B cell (primary cell): ENCODE measurements around the gene PRKCH. TPM values are rescaled to one million over a fixed set of nuclear protein-coding genes. Genes with fewer than 3 reads are reported as not detected.

Experiments used
- ATAC-seq: fragments of 200-7000 bp; cut with Tn5 transposase; one replicate; pipeline ENCODE4 v1.10.0; 2021; ENCODE audit warnings: low read depth, mild to moderate bottlenecking, moderate number of reproducible peaks, moderate library complexity
- CTCF ChIA-PET: fragments of 350-600 bp; sonication (Branson Sonifier 250); formaldehyde crosslinking; loops from one replicate; lab custom pipeline; 2021; ENCODE audit warnings: antibody characterized with exemption, inconsistent platforms; lab: Charles Lee
- POLR2A ChIA-PET: fragments of 350-600 bp; sonication (Branson Sonifier 250); formaldehyde crosslinking; loops from one replicate; lab custom pipeline; 2021; ENCODE audit warnings: antibody characterized with exemption; lab: Charles Lee
- DNase-seq: peaks from one replicate; pipeline ENCODE4 v3.0.0; 2013
- H2AFZ ChIP-seq: 2 replicates; pipeline ENCODE4 v1.6.1; 2012; ENCODE audit warnings: mild to moderate bottlenecking, low read depth, low read length; ENCODE audit not compliant: insufficient read depth, poor library complexity, severe bottlenecking
- H3K27ac ChIP-seq, 2 donors: 1 replicate in 1 of 2; 2 replicates in 1 of 2; pipeline ENCODE4 v1.5.1; 2012 to 2013; ENCODE audit warnings: low read length in 2 of 2, mild to moderate bottlenecking in 2 of 2, moderate library complexity in 1 of 2
- H3K27me3 ChIP-seq, 4 experiments: fragments of 200-600 bp in 1 of 4; sonication (generic) in 1 of 4; replicated peaks in 1 of 4; 1 replicate in 2 of 4; 2 replicates in 2 of 4; pipeline versions ENCODE4 v1.6.1 to v1.7.0; 2013 to 2016; ENCODE audit warnings: low read length in 3 of 4, mild to moderate bottlenecking in 2 of 4, mixed read lengths in 1 of 4, moderate library complexity in 1 of 4; ENCODE audit not compliant: insufficient read depth in 4 of 4, control insufficient read depth in 3 of 4; ENCODE audit errors: control extremely low read depth in 1 of 4
- H3K36me3 ChIP-seq, 2 experiments: replicated peaks in 1 of 2; 1 replicate in 1 of 2; 2 replicates in 1 of 2; pipeline versions ENCODE4 v1.6.1 to v1.7.1; 2013; ENCODE audit warnings: low read length in 1 of 2; ENCODE audit not compliant: insufficient read depth in 2 of 2, control insufficient read depth in 1 of 2; ENCODE audit errors: control extremely low read depth in 1 of 2, extremely low read depth in 1 of 2
- H3K4me1 ChIP-seq, 2 donors: fragments of 200-600 bp in 1 of 2; sonication (generic) in 1 of 2; 1 replicate in 1 of 2; 2 replicates in 1 of 2; pipeline versions ENCODE4 v1.5.1 to v1.6.1; 2013 to 2017; ENCODE audit warnings: low read length in 2 of 2; ENCODE audit not compliant: control insufficient read depth in 2 of 2, insufficient read depth in 2 of 2
- H3K4me2 ChIP-seq: replicated peaks from 2 replicates; pipeline ENCODE3; 2012; ENCODE audit warnings: mild to moderate bottlenecking, low read depth, low read length; ENCODE audit not compliant: poor library complexity, severe bottlenecking
- H3K4me3 ChIP-seq, 5 experiments: fragments of 200-600 bp in 1 of 5; sonication (generic) in 1 of 5; 1 replicate in 3 of 5; 2 replicates in 2 of 5; pipeline versions ENCODE4 v1.5.1 to v1.7.0; 2011 to 2016; ENCODE audit warnings: low read length in 4 of 5, mild to moderate bottlenecking in 4 of 5, low read depth in 2 of 5, control low read depth in 1 of 5, moderate library complexity in 1 of 5; ENCODE audit not compliant: insufficient read depth in 1 of 5; ENCODE audit errors: control extremely low read depth in 1 of 5, extremely low read depth in 1 of 5
- H3K79me2 ChIP-seq: fragments of 200-600 bp; sonication (generic); one replicate; pipeline ENCODE4 v1.6.0; 2016; ENCODE audit warnings: low read length; ENCODE audit not compliant: control insufficient read depth, insufficient read depth
- H3K9ac ChIP-seq: fragments of 200-600 bp; sonication (generic); 2 replicates; pipeline ENCODE4 v1.6.1; 2017; ENCODE audit warnings: mild to moderate bottlenecking, low read length, moderate library complexity
- H3K9me3 ChIP-seq, 3 donors: one replicate each; pipeline versions ENCODE4 v1.6.1 to v1.7.1; 2013; ENCODE audit warnings: low read length in 2 of 3; ENCODE audit not compliant: control insufficient read depth in 2 of 3, insufficient read depth in 1 of 3; ENCODE audit errors: control extremely low read depth in 1 of 3
- H4K20me1 ChIP-seq: 2 replicates; pipeline ENCODE4 v1.6.0; 2012; ENCODE audit warnings: mild to moderate bottlenecking, low read length; ENCODE audit not compliant: insufficient read depth, control insufficient read depth, poor library complexity, severe bottlenecking
- H3K27ac Mint-ChIP-seq: one replicate; pipeline ENCODE4 v1.8.0; 2021; ENCODE audit warnings: mixed read lengths
- H3K27me3 Mint-ChIP-seq: one replicate; pipeline ENCODE4 v1.8.0; 2021; ENCODE audit warnings: mixed read lengths
- H3K4me1 Mint-ChIP-seq: one replicate; pipeline ENCODE4 v1.8.0; 2021; ENCODE audit warnings: mixed read lengths
- H3K4me3 Mint-ChIP-seq: one replicate; pipeline ENCODE4 v1.8.0; 2021; ENCODE audit warnings: mixed read lengths
- H3K9me3 Mint-ChIP-seq: one replicate; pipeline ENCODE4 v1.8.0; 2022; ENCODE audit warnings: mixed read lengths; ENCODE audit not compliant: insufficient read depth
- EZH2 ChIP-seq: IDR thresholded peaks from 2 replicates; pipeline ENCODE4 v1.6.1; 2012; ENCODE audit warnings: borderline replicate concordance, low read depth, mild to moderate bottlenecking, moderate library complexity, low read length; ENCODE audit not compliant: insufficient read depth, poor library complexity, severe bottlenecking
- WGBS: methylation state at CpG from one replicate; pipeline ENCODE4 v1.1.5; 2013; ENCODE audit warnings: missing lambda C conversion rate; ENCODE audit not compliant: insufficient coverage; 5-methylcytosine and 5-hydroxymethylcytosine counted together
- intact Hi-C: fragments of 100-400 bp; cut with micrococcal nuclease; formaldehyde crosslinking; loops from one replicate; pipeline ENCODE4 v1.10.0; 2022
- polyA plus RNA-seq: library from polyadenylated mRNA; depleted of rRNA; stranded (reverse); fragments of >200 nt; gene quantifications from 2 replicates; pipeline ENCODE4 v1.2.3, GENCODE V29; 2012
- total RNA-seq, 2 donors: library from RNA; stranded (reverse); fragments of 120-200 nt in 1 of 2; gene quantifications; 1 replicate in 1 of 2; 2 replicates in 1 of 2; pipeline versions ENCODE4 v1.2.3 to v1.2.4, GENCODE V29; 2013 to 2022
- TF ChIP-seq, protein P1 (sequence below): fragments of 200-600 bp; IDR thresholded peaks from one replicate; pipeline ENCODE4 v1.8.0; 2022; ENCODE audit warnings: antibody characterized with exemption, mild to moderate bottlenecking

The PRKCH gene
- total and polyA plus RNA-seq, 2 donors (not counting 1 experiment from before 2014, with no cell fraction given): 2.0 to 5.0 TPM

DNA sequence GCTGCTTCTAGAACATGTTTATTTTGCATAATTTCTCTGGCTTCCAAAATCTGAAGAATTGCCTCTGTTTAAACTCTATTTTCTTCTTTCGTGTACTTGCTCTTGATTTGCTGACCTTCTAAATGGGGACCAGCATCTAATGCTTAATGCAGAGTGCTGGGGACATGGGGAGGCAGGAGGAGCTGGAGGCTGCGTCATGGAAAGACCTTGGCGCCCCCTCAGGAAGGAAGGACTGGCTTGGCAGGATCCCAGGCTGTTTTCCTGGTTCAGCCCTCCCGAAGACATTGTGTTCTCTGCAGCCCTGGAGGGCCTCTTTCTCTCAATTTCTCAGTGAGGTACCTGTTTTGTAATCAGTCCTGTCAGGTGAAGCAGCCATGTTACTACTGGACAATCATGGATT is 5.5 kb downstream of the PRKCH start:
- Mint-ChIP-seq H3K27ac (no peak overlapping the region), H3K27me3 (peaks cover 10% of the 10 kb centered on the region), H3K4me1 (peaks cover 23% of the 10 kb centered on the region), H3K9me3 (no peaks in the 10 kb centered on the region), H3K4me3 (no peak overlapping the region)
- DNase-seq: no peak
- Histone ChIP-seq H3K4me1 (peaks cover 17 to 27% of the 10 kb centered on the region in 2 donors), H3K9me3 (peaks cover 0 to 5% (median 0%) of the 10 kb centered on the region in 3 donors), H3K4me3 (no peak overlapping the region), H3K4me2 (no peak overlapping the region), H4K20me1 (no peaks in the 10 kb centered on the region), H3K79me2 (no peaks in the 10 kb centered on the region), H3K36me3 (no peaks in the 10 kb centered on the region), H3K9ac (no peak overlapping the region), H2AFZ (no peak overlapping the region), H3K27ac (no peak overlapping the region), H3K27me3 (peaks cover 0 to 14% (median 3%) of the 10 kb centered on the region in 4 experiments)
- intact Hi-C loops: loop anchor here (10.0 kb wide), 1 partner anchor 118 kb away; no protein-coding TSS in a partner anchor
- ChIA-PET POLR2A (no interaction called here), CTCF (no interaction called here)
- no peak for TF ChIP-seq EZH2
- TF ChIP-seq, protein P1, sequence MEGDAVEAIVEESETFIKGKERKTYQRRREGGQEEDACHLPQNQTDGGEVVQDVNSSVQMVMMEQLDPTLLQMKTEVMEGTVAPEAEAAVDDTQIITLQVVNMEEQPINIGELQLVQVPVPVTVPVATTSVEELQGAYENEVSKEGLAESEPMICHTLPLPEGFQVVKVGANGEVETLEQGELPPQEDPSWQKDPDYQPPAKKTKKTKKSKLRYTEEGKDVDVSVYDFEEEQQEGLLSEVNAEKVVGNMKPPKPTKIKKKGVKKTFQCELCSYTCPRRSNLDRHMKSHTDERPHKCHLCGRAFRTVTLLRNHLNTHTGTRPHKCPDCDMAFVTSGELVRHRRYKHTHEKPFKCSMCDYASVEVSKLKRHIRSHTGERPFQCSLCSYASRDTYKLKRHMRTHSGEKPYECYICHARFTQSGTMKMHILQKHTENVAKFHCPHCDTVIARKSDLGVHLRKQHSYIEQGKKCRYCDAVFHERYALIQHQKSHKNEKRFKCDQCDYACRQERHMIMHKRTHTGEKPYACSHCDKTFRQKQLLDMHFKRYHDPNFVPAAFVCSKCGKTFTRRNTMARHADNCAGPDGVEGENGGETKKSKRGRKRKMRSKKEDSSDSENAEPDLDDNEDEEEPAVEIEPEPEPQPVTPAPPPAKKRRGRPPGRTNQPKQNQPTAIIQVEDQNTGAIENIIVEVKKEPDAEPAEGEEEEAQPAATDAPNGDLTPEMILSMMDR: no peak
- no peak for ATAC-seq
- 31% methylated on average over 4 of the region's 4 CpGs for WGBS

DNA sequence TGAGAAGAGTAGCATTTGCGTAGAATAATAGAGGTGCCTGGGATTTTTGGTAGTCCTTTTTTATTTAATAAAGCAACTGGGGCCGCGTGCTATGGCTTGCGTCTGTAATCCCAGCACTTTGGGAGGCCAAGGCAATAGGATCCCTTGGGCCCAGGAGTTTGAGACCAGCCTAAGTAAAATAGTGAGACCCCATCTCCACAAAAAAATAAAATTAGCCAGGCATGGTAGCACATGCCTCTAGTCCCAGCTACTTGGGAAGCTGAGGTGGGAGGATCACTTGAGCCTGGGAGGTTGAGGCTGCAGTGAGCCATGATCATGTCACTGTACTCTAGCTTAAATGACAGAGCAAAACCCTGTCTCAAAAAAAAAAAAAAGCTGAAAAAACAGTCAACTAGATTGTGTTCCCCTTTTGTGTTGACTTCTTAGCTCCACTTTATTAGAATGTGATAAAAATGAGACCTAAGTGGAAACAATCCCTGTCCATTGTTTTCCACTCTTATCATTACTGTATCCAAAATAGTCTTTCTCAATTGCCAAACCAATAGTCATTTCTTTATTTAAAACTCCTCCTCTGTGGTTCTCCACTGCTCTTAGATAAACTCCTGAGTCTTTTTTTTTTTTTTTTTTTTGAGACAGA is 7.4 kb downstream of the PRKCH start:
- ATAC-seq (no peak), DNase-seq (no peak)
- POLR2A ChIA-PET: no interaction called here
- Histone ChIP-seq H3K4me2 (no peak overlapping the region), H4K20me1 (no peaks in the 10 kb centered on the region), H3K4me1 (peaks cover 5 to 13% of the 10 kb centered on the region in 2 donors), H2AFZ (no peak overlapping the region), H3K27me3 (peaks cover 0 to 4% (median 2%) of the 10 kb centered on the region in 4 experiments), H3K79me2 (no peaks in the 10 kb centered on the region), H3K9me3 (no peaks in the 10 kb centered on the region), H3K9ac (no peak overlapping the region), H3K27ac (no peak overlapping the region), H3K36me3 (no peaks in the 10 kb centered on the region), H3K4me3 (no peak overlapping the region)
- CTCF ChIA-PET: no interaction called here
- no peak overlapping the region for H3K27ac Mint-ChIP-seq
- WGBS: no CpG with 5 or more reads among the region's 4 CpGs
- H3K27me3 Mint-ChIP-seq: no peaks in the 10 kb centered on the region
- intact Hi-C loops: loop anchor here (10.0 kb wide), 1 partner anchor 116 kb away; no protein-coding TSS in a partner anchor
- H3K4me3 Mint-ChIP-seq: no peak overlapping the region
- H3K4me1 Mint-ChIP-seq: peaks cover 11% of the 10 kb centered on the region
- no peaks in the 10 kb centered on the region for H3K9me3 Mint-ChIP-seq
- no peak for TF ChIP-seq EZH2
- TF ChIP-seq, protein P1: no peak
